Epithelial cell of proximal tubule (primary cell): ENCODE data around the gene SLC26A9. TPM values are rescaled to one million over a fixed set of nuclear protein-coding genes. Genes with fewer than 3 reads are reported as not detected.

ENCODE experiments used
- DNase-seq: peaks from one replicate; pipeline ENCODE4 v3.0.0-alpha.2; 2011; ENCODE audit warnings: low read depth
- H3K4me3 ChIP-seq: 2 replicates; pipeline ENCODE4 v1.5.1; 2011; ENCODE audit warnings: low read depth, mild to moderate bottlenecking, low read length
- CTCF ChIP-seq: conservative IDR thresholded peaks from 2 replicates; pipeline ENCODE4 v1.5.1; 2012; ENCODE audit warnings: low read depth, mild to moderate bottlenecking, low read length
- total RNA-seq: library from RNA; depleted of rRNA; stranded (reverse); fragments of >200 nt; gene quantifications from 2 replicates; pipeline ENCODE4 v1.2.3, GENCODE V29; 2015

Gene SLC26A9
- total RNA-seq, 1 donor from 2014 or later = not detected

- TF ChIP-seq CTCF = no peak
- no peak overlapping the region for H3K4me3 ChIP-seq
- DNase-seq = peak; percentile 49
Measured at GRCh38 chr1:205933671-205934618, 9.3 kb downstream of the SLC26A9 start.

GRCh38 chr1:205932776-205933175, 10.5 kb downstream of the SLC26A9 start:
- no peak for DNase-seq
- no peak for TF ChIP-seq CTCF
- H3K4me3 ChIP-seq = no peak overlapping the region

- H3K4me3 ChIP-seq = no peak overlapping the region
- TF ChIP-seq CTCF = no peak
- no peak for DNase-seq
Measured at GRCh38 chr1:205930799-205931281, 12.4 kb downstream of the SLC26A9 start.

- no peak for TF ChIP-seq CTCF
- no peak for DNase-seq
- no peak overlapping the region for H3K4me3 ChIP-seq
Measured at GRCh38 chr1:205930195-205930577, 13.1 kb downstream of the SLC26A9 start.

GRCh38 chr1:205929496-205930194, 13.6 kb downstream of the SLC26A9 start:
- H3K4me3 ChIP-seq = no peak overlapping the region
- no peak for DNase-seq
- TF ChIP-seq CTCF = no peak

GRCh38 chr1:205928317-205928716, 14.9 kb downstream of the SLC26A9 start:
- H3K4me3 ChIP-seq = no peak overlapping the region
- no peak for TF ChIP-seq CTCF
- no peak for DNase-seq
